ENCODE data around the gene MEN1.

Gene MEN1

DNA sequence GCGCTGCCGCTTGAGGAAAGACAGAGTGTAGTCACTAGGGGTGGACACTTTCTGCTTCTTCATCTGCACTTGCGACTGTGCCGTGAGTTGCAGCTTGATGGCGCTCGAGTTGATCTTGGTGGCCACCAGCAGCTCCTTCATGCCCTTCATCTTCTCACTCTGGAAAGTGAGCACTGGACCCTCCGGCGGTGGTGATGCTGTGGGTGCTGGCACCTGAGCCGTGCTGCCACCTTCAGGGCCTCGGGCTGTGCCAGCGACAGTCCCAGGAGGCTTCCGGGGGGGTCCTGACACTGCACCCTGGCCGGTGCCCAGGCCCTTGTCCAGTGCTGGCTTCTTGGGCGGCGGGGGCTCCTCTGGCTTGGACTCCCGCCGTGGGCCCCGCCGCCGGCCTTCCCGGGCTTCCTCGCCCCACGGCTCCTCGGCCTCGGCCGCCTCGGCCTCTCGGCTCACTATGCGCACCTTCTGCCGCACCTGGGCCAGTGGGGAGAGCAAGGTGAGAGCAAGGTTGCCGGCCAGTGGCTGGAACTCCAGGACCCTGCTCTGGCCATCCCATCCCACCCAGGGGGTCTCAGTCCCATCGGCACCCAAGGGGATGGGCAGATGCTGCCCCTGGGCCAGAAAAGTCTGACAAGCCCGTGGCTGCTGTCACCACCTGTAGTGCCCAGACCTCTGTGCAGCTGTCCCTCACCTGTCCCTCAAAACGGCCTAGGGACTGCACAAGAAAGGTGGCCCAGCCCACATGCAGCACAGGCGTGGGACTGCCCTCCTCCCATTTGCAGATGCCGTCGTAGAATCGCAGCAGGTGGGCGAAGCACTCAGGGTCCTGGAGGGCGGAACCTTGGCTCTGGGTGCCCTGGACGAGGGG, 5.8 kb downstream of the MEN1 start (continued):
- TF ChIP-seq, protein P1, sequence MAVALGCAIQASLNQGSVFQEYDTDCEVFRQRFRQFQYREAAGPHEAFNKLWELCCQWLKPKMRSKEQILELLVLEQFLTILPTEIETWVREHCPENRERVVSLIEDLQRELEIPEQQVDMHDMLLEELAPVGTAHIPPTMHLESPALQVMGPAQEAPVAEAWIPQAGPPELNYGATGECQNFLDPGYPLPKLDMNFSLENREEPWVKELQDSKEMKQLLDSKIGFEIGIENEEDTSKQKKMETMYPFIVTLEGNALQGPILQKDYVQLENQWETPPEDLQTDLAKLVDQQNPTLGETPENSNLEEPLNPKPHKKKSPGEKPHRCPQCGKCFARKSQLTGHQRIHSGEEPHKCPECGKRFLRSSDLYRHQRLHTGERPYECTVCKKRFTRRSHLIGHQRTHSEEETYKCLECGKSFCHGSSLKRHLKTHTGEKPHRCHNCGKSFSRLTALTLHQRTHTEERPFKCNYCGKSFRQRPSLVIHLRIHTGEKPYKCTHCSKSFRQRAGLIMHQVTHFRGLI (tag by site-specific recombination; IDR thresholded peaks at IDR 0.05) = no peak
- TF ChIP-seq ZNF311 (tag by site-specific recombination; IDR thresholded peaks at IDR 0.05; ENCODE audit: borderline replicate concordance) (no peak), SCRT2 (tag by site-specific recombination; IDR thresholded peaks at IDR 0.05) (no peak), ZNF571 (tag by site-specific recombination; IDR thresholded peaks at IDR 0.05) (no peak), SP2 (tag by site-specific recombination; IDR thresholded peaks at IDR 0.05) (no peak), ZNF654 (tag by site-specific recombination; IDR thresholded peaks at IDR 0.05; ENCODE audit: low read depth) (peak; percentile 32), ZNF610 (tag by site-specific recombination; IDR thresholded peaks at IDR 0.05; ENCODE audit: borderline replicate concordance) (no peak), ZNF37A (tag by site-specific recombination; IDR thresholded peaks at IDR 0.05) (no peak), ZNF121 (tag by site-specific recombination; IDR thresholded peaks at IDR 0.05) (no peak), IKZF3 (tag by site-specific recombination; IDR thresholded peaks at IDR 0.05) (no peak), ZNF48 (tag by site-specific recombination; IDR thresholded peaks at IDR 0.05) (no peak), ZNF202 (tag by site-specific recombination; IDR thresholded peaks at IDR 0.05; ENCODE audit: borderline replicate concordance) (no peak), ZFHX2 (tag by site-specific recombination; conservative IDR thresholded peaks at IDR 0.05) (no peak), ZNF214 (tag by site-specific recombination; IDR thresholded peaks at IDR 0.05; ENCODE audit: borderline replicate concordance) (no peak)
- TF ChIP-seq, protein P2, sequence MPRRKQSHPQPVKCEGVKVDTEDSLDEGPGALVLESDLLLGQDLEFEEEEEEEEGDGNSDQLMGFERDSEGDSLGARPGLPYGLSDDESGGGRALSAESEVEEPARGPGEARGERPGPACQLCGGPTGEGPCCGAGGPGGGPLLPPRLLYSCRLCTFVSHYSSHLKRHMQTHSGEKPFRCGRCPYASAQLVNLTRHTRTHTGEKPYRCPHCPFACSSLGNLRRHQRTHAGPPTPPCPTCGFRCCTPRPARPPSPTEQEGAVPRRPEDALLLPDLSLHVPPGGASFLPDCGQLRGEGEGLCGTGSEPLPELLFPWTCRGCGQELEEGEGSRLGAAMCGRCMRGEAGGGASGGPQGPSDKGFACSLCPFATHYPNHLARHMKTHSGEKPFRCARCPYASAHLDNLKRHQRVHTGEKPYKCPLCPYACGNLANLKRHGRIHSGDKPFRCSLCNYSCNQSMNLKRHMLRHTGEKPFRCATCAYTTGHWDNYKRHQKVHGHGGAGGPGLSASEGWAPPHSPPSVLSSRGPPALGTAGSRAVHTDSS (tag by site-specific recombination; IDR thresholded peaks at IDR 0.05) = peak; percentile 26; the same call in 1 of the 2 replicates
- TF ChIP-seq, protein P3, sequence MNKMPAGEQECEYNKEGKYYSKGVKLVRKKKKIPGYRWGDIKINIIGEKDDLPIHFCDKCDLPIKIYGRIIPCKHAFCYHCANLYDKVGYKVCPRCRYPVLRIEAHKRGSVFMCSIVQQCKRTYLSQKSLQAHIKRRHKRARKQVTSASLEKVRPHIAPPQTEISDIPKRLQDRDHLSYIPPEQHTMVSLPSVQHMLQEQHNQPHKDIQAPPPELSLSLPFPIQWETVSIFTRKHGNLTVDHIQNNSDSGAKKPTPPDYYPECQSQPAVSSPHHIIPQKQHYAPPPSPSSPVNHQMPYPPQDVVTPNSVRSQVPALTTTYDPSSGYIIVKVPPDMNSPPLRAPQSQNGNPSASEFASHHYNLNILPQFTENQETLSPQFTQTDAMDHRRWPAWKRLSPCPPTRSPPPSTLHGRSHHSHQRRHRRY (tag by site-specific recombination; IDR thresholded peaks at IDR 0.05) = no peak
- TF ChIP-seq, protein P4, sequence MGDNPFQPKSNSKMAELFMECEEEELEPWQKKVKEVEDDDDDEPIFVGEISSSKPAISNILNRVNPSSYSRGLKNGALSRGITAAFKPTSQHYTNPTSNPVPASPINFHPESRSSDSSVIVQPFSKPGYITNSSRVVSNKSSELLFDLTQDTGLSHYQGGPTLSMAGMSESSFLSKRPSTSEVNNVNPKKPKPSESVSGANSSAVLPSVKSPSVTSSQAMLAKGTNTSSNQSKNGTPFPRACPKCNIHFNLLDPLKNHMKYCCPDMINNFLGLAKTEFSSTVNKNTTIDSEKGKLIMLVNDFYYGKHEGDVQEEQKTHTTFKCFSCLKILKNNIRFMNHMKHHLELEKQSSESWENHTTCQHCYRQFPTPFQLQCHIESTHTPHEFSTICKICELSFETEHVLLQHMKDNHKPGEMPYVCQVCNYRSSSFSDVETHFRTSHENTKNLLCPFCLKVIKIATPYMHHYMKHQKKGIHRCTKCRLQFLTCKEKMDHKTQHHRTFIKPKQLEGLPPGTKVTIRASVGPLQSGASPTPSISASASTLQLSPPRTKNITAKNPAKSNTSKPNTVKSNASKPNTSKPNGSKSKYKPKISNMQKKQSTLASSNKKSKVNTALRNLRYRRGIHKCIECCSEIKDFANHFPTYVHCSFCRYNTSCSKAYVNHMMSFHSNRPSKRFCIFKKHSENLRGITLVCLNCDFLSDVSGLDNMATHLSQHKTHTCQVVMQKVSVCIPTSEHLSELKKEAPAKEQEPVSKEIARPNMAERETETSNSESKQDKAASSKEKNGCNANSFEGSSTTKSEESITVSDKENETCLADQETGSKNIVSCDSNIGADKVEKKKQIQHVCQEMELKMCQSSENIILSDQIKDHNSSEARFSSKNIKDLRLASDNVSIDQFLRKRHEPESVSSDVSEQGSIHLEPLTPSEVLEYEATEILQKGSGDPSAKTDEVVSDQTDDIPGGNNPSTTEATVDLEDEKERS (tag by site-specific recombination; IDR thresholded peaks at IDR 0.05) = no peak
- TF ChIP-seq, protein P5, sequence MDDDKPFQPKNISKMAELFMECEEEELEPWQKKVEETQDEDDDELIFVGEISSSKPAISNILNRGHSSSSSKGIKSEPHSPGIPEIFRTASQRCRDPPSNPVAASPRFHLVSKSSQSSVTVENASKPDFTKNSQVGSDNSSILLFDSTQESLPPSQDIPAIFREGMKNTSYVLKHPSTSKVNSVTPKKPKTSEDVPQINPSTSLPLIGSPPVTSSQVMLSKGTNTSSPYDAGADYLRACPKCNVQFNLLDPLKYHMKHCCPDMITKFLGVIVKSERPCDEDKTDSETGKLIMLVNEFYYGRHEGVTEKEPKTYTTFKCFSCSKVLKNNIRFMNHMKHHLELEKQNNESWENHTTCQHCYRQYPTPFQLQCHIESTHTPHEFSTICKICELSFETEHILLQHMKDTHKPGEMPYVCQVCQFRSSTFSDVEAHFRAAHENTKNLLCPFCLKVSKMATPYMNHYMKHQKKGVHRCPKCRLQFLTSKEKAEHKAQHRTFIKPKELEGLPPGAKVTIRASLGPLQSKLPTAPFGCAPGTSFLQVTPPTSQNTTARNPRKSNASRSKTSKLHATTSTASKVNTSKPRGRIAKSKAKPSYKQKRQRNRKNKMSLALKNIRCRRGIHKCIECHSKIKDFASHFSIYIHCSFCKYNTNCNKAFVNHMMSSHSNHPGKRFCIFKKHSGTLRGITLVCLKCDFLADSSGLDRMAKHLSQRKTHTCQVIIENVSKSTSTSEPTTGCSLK (tag by site-specific recombination; IDR thresholded peaks at IDR 0.05) = no peak

Data from HEK293 (cell line).